Measurements from ENCODE around the gene APP.

APP gene

DNA sequence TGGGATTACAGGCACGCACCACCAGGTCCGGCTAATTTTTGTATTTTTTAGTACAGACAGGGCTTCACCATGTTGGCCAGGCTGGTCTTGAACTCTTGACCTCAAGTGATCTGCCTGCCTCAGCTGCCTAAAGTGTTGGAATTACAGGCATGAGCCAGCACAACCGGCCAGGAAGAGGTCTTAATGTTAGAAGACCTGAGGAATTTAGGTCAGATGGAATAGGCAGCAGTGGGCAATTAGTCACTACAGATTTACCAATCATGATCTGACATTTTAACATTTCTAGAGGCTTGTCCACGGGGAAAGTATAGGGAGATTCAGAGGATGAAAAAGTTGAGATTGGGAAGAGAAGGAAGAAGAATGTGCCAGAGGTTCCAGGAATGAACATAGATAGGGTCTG is 8.9 kb upstream of the APP start (continued):
- no peak for TF ChIP-seq ZNF544 (tag by site-specific recombination; IDR thresholded peaks at IDR 0.05)
- TF ChIP-seq ZNF133 (tag by site-specific recombination; IDR thresholded peaks at IDR 0.05) = no peak
- TF ChIP-seq, protein P1, sequence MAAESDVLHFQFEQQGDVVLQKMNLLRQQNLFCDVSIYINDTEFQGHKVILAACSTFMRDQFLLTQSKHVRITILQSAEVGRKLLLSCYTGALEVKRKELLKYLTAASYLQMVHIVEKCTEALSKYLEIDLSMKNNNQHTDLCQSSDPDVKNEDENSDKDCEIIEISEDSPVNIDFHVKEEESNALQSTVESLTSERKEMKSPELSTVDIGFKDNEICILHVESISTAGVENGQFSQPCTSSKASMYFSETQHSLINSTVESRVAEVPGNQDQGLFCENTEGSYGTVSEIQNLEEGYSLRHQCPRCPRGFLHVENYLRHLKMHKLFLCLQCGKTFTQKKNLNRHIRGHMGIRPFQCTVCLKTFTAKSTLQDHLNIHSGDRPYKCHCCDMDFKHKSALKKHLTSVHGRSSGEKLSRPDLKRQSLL (tag by site-specific recombination; IDR thresholded peaks at IDR 0.05) = no peak
- no peak for TF ChIP-seq ZNF514 (tag by site-specific recombination; IDR thresholded peaks at IDR 0.05)
- TF ChIP-seq SP7 (tag by site-specific recombination; IDR thresholded peaks at IDR 0.05) = no peak
- no peak for TF ChIP-seq ZNF654 (tag by site-specific recombination; IDR thresholded peaks at IDR 0.05; ENCODE audit: low read depth)
- TF ChIP-seq, protein P2, sequence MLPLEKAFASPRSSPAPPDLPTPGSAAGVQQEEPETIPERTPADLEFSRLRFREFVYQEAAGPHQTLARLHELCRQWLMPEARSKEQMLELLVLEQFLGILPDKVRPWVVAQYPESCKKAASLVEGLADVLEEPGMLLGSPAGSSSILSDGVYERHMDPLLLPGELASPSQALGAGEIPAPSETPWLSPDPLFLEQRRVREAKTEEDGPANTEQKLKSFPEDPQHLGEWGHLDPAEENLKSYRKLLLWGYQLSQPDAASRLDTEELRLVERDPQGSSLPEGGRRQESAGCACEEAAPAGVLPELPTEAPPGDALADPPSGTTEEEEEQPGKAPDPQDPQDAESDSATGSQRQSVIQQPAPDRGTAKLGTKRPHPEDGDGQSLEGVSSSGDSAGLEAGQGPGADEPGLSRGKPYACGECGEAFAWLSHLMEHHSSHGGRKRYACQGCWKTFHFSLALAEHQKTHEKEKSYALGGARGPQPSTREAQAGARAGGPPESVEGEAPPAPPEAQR (tag by site-specific recombination; IDR thresholded peaks at IDR 0.05) = no peak

DNA sequence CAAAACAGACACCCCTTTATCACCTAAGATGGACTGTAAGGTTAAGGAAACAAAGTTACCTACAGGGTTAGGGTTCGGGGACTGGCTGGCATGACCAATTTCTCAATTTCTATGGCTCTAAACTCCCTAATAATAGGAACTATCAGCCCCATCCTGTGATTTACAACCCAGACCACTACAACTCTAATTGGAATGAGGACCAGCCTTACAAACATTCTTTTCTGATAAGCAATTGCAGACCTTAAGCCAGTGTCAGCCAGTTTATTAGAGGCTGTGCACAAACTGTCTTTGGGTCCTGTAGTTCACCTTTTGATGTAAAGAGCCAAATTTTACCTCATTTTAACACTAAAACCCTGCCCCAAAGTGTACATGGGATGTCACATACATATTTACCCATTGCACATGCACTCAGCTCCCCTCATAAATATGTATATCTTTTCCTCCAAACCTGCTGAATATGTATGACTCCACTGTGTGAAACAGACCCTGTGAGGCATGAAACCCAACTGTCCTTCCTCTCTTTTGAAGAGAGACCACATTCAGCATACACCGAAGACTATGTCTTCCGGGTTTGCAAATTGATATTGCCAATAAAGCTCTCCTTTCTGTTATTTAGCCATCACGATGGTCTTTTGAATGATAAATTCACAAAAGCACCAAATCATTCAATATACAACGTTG is 7.3 kb upstream of the APP start:
- H3K36me3 ChIP-seq (ENCODE audit: control insufficient read depth in 2 of 2, insufficient read depth in 1 of 2, low read length in 2 of 2) = no peaks in the 10 kb centered on the region
- ChIA-PET POLR2A (no interaction called here), CTCF (no interaction called here)
- no peaks in the 10 kb centered on the region for H3K9me3 ChIP-seq (ENCODE audit: control insufficient read depth, insufficient read depth, low read depth, low read length)
- H3K27ac ChIP-seq (ENCODE audit: extremely low read depth, low read depth, low read length) = no peak overlapping the region
- no peaks in the 10 kb centered on the region for H3K4me1 ChIP-seq (ENCODE audit: control insufficient read depth, insufficient read depth, low read length)
- H3K4me3 ChIP-seq (ENCODE audit: low read depth, low read length) = no peak overlapping the region
- TF ChIP-seq ZNF48 (tag by site-specific recombination; IDR thresholded peaks at IDR 0.05) = no peak
- TF ChIP-seq, protein P3, sequence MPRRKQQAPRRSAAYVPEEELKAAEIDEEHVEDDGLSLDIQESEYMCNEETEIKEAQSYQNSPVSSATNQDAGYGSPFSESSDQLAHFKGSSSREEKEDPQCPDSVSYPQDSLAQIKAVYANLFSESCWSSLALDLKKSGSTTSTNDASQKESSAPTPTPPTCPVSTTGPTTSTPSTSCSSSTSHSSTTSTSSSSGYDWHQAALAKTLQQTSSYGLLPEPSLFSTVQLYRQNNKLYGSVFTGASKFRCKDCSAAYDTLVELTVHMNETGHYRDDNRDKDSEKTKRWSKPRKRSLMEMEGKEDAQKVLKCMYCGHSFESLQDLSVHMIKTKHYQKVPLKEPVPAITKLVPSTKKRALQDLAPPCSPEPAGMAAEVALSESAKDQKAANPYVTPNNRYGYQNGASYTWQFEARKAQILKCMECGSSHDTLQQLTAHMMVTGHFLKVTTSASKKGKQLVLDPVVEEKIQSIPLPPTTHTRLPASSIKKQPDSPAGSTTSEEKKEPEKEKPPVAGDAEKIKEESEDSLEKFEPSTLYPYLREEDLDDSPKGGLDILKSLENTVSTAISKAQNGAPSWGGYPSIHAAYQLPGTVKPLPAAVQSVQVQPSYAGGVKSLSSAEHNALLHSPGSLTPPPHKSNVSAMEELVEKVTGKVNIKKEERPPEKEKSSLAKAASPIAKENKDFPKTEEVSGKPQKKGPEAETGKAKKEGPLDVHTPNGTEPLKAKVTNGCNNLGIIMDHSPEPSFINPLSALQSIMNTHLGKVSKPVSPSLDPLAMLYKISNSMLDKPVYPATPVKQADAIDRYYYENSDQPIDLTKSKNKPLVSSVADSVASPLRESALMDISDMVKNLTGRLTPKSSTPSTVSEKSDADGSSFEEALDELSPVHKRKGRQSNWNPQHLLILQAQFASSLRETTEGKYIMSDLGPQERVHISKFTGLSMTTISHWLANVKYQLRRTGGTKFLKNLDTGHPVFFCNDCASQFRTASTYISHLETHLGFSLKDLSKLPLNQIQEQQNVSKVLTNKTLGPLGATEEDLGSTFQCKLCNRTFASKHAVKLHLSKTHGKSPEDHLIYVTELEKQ (tag by site-specific recombination; IDR thresholded peaks at IDR 0.05; ENCODE audit: borderline replicate concordance) = no peak
- TF ChIP-seq, protein P4, sequence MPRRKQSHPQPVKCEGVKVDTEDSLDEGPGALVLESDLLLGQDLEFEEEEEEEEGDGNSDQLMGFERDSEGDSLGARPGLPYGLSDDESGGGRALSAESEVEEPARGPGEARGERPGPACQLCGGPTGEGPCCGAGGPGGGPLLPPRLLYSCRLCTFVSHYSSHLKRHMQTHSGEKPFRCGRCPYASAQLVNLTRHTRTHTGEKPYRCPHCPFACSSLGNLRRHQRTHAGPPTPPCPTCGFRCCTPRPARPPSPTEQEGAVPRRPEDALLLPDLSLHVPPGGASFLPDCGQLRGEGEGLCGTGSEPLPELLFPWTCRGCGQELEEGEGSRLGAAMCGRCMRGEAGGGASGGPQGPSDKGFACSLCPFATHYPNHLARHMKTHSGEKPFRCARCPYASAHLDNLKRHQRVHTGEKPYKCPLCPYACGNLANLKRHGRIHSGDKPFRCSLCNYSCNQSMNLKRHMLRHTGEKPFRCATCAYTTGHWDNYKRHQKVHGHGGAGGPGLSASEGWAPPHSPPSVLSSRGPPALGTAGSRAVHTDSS (tag by site-specific recombination; IDR thresholded peaks at IDR 0.05) = no peak
- TF ChIP-seq SCRT1 (tag by site-specific recombination; IDR thresholded peaks at IDR 0.05; ENCODE audit: borderline replicate concordance) = no peak
- TF ChIP-seq MYNN (tag by site-specific recombination; IDR thresholded peaks at IDR 0.05; ENCODE audit: borderline replicate concordance) = no peak
- TF ChIP-seq ZBTB8A (tag by site-specific recombination; IDR thresholded peaks at IDR 0.05) = no peak
- TF ChIP-seq, protein P5, sequence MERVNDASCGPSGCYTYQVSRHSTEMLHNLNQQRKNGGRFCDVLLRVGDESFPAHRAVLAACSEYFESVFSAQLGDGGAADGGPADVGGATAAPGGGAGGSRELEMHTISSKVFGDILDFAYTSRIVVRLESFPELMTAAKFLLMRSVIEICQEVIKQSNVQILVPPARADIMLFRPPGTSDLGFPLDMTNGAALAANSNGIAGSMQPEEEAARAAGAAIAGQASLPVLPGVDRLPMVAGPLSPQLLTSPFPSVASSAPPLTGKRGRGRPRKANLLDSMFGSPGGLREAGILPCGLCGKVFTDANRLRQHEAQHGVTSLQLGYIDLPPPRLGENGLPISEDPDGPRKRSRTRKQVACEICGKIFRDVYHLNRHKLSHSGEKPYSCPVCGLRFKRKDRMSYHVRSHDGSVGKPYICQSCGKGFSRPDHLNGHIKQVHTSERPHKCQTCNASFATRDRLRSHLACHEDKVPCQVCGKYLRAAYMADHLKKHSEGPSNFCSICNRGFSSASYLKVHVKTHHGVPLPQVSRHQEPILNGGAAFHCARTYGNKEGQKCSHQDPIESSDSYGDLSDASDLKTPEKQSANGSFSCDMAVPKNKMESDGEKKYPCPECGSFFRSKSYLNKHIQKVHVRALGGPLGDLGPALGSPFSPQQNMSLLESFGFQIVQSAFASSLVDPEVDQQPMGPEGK (tag by site-specific recombination; IDR thresholded peaks at IDR 0.05) = no peak
- TF ChIP-seq, protein P6, sequence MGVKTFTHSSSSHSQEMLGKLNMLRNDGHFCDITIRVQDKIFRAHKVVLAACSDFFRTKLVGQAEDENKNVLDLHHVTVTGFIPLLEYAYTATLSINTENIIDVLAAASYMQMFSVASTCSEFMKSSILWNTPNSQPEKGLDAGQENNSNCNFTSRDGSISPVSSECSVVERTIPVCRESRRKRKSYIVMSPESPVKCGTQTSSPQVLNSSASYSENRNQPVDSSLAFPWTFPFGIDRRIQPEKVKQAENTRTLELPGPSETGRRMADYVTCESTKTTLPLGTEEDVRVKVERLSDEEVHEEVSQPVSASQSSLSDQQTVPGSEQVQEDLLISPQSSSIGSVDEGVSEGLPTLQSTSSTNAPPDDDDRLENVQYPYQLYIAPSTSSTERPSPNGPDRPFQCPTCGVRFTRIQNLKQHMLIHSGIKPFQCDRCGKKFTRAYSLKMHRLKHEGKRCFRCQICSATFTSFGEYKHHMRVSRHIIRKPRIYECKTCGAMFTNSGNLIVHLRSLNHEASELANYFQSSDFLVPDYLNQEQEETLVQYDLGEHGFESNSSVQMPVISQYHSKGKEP (tag by site-specific recombination; IDR thresholded peaks at IDR 0.05) = no peak
- TF ChIP-seq, protein P7, sequence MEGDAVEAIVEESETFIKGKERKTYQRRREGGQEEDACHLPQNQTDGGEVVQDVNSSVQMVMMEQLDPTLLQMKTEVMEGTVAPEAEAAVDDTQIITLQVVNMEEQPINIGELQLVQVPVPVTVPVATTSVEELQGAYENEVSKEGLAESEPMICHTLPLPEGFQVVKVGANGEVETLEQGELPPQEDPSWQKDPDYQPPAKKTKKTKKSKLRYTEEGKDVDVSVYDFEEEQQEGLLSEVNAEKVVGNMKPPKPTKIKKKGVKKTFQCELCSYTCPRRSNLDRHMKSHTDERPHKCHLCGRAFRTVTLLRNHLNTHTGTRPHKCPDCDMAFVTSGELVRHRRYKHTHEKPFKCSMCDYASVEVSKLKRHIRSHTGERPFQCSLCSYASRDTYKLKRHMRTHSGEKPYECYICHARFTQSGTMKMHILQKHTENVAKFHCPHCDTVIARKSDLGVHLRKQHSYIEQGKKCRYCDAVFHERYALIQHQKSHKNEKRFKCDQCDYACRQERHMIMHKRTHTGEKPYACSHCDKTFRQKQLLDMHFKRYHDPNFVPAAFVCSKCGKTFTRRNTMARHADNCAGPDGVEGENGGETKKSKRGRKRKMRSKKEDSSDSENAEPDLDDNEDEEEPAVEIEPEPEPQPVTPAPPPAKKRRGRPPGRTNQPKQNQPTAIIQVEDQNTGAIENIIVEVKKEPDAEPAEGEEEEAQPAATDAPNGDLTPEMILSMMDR (tag by site-specific recombination; IDR thresholded peaks at IDR 0.05) = no peak
- TF ChIP-seq, protein P8, sequence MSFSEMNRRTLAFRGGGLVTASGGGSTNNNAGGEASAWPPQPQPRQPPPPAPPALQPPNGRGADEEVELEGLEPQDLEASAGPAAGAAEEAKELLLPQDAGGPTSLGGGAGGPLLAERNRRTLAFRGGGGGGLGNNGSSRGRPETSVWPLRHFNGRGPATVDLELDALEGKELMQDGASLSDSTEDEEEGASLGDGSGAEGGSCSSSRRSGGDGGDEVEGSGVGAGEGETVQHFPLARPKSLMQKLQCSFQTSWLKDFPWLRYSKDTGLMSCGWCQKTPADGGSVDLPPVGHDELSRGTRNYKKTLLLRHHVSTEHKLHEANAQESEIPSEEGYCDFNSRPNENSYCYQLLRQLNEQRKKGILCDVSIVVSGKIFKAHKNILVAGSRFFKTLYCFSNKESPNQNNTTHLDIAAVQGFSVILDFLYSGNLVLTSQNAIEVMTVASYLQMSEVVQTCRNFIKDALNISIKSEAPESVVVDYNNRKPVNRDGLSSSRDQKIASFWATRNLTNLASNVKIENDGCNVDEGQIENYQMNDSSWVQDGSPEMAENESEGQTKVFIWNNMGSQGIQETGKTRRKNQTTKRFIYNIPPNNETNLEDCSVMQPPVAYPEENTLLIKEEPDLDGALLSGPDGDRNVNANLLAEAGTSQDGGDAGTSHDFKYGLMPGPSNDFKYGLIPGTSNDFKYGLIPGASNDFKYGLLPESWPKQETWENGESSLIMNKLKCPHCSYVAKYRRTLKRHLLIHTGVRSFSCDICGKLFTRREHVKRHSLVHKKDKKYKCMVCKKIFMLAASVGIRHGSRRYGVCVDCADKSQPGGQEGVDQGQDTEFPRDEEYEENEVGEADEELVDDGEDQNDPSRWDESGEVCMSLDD (tag by site-specific recombination; IDR thresholded peaks at IDR 0.05) = no peak
- no peak for TF ChIP-seq ZNF529 (tag by site-specific recombination; IDR thresholded peaks at IDR 0.05; ENCODE audit: insufficient replicate concordance)

Measured in HEK293 (cell line).